ENCODE results near the gene MRPL53. TPM values are rescaled to one million over a fixed set of nuclear protein-coding genes. Genes with fewer than 3 reads are reported as not detected.

MRPL53 gene
- total RNA-seq, 1 experiment from 2014 or later, result 86.9 TPM

GRCh38 chr2:74439373-74439772 lies 33.1 kb downstream of the MRPL53 start:
- Histone ChIP-seq H4K20me1 (ENCODE audit: low read length) (peaks cover 26% of the 10 kb centered on the region), H3K4me1 (ENCODE audit: insufficient read depth, low read length) (peaks cover 33% of the 10 kb centered on the region), H3K9me2 (replicated peaks; ENCODE audit: low read length) (no peaks in the 10 kb centered on the region), H3K36me3 (ENCODE audit: low read depth, low read length) (peaks cover 11% of the 10 kb centered on the region; the same call in 1 of the 2 replicates), H2AFZ (ENCODE audit: low read length) (no peak overlapping the region), H3K27ac (ENCODE audit: low read length) (no peak overlapping the region), H3K4me3 (ENCODE audit: low read length) (peak overlapping the region; percentile 73), H3F3A (ENCODE audit: low read length, unreplicated experiment) (no peaks in the 10 kb centered on the region), H3K9ac (ENCODE audit: low read length) (peak overlapping the region; percentile 89), H3K79me2 (ENCODE audit: low read length) (peaks cover 74% of the 10 kb centered on the region), H3K27me3 (ENCODE audit: low read length) (no peaks in the 10 kb centered on the region), H3K9me3 (ENCODE audit: low read length) (no peaks in the 10 kb centered on the region), H3K4me2 (ENCODE audit: low read length) (peak overlapping the region; percentile 98)
- intact Hi-C loops (cut with micrococcal nuclease), result no loop called here
- DNase-seq (no peak), ATAC-seq (no peak)
- POLR2A ChIA-PET (ENCODE audit: unreplicated experiment), result no interaction called here
- BruUV-seq (replicated peaks), result no TSS peak
- CTCF ChIA-PET, result no interaction called here
- TF ChIP-seq EZH2phosphoT487 (IDR thresholded peaks at IDR 0.05; ENCODE audit: borderline replicate concordance, low read length) (no peak), EZH2 (IDR thresholded peaks at IDR 0.05; ENCODE audit: low read length, unreplicated experiment) (no peak), CTCF (conservative IDR thresholded peaks at IDR 0.05; ENCODE audit: low read depth, low read length) (no peak)

- no peak for DNase-seq
- TF ChIP-seq EZH2 (IDR thresholded peaks at IDR 0.05; ENCODE audit: low read length, unreplicated experiment) (no peak), CTCF (conservative IDR thresholded peaks at IDR 0.05; ENCODE audit: low read depth, low read length) (no peak), EZH2phosphoT487 (IDR thresholded peaks at IDR 0.05; ENCODE audit: borderline replicate concordance, low read length) (no peak)
- POLR2A ChIA-PET (ENCODE audit: unreplicated experiment), result no interaction called here
- H3K9ac ChIP-seq (ENCODE audit: low read length), result no peak overlapping the region
- no peaks in the 10 kb centered on the region for H3K9me2 ChIP-seq (replicated peaks; ENCODE audit: low read length)
- H3K79me2 ChIP-seq (ENCODE audit: low read length), result peaks cover 82% of the 10 kb centered on the region
- no peaks in the 10 kb centered on the region for H3F3A ChIP-seq (ENCODE audit: low read length, unreplicated experiment)
- H3K27ac ChIP-seq (ENCODE audit: low read length), result no peak overlapping the region
- CTCF ChIA-PET, result no interaction called here
- H3K4me1 ChIP-seq (ENCODE audit: insufficient read depth, low read length), result peaks cover 26% of the 10 kb centered on the region
- H3K36me3 ChIP-seq (ENCODE audit: low read depth, low read length), result peaks cover 11% of the 10 kb centered on the region; the same call in 1 of the 2 replicates
- no peak for ATAC-seq
- intact Hi-C loops (cut with micrococcal nuclease), result no loop called here
- no peak overlapping the region for H3K4me3 ChIP-seq (ENCODE audit: low read length)
- peak overlapping the region; percentile 98; the same call in 1 of the 2 replicates for H3K4me2 ChIP-seq (ENCODE audit: low read length)
- H3K9me3 ChIP-seq (ENCODE audit: low read length), result no peaks in the 10 kb centered on the region
- BruUV-seq (replicated peaks), result no TSS peak
- peaks cover 26% of the 10 kb centered on the region for H4K20me1 ChIP-seq (ENCODE audit: low read length)
- no peaks in the 10 kb centered on the region for H3K27me3 ChIP-seq (ENCODE audit: low read length)
- no peak overlapping the region for H2AFZ ChIP-seq (ENCODE audit: low read length)
Measured at GRCh38 chr2:74438248-74438647, 34.2 kb downstream of the MRPL53 start.

- ATAC-seq, result no peak
- CTCF ChIA-PET, result no interaction called here
- no peaks in the 10 kb centered on the region for H3K9me2 ChIP-seq (replicated peaks; ENCODE audit: low read length)
- no peak overlapping the region for H3K9ac ChIP-seq (ENCODE audit: low read length)
- H3K4me1 ChIP-seq (ENCODE audit: insufficient read depth, low read length), result peaks cover 21% of the 10 kb centered on the region
- H3K4me2 ChIP-seq (ENCODE audit: low read length), result no peak overlapping the region
- H3K27ac ChIP-seq (ENCODE audit: low read length), result no peak overlapping the region
- H3K27me3 ChIP-seq (ENCODE audit: low read length), result no peaks in the 10 kb centered on the region
- intact Hi-C loops (cut with micrococcal nuclease), result no loop called here
- peaks cover 30% of the 10 kb centered on the region for H4K20me1 ChIP-seq (ENCODE audit: low read length)
- no peak for TF ChIP-seq EZH2phosphoT487 (IDR thresholded peaks at IDR 0.05; ENCODE audit: borderline replicate concordance, low read length)
- no peak for TF ChIP-seq EZH2 (IDR thresholded peaks at IDR 0.05; ENCODE audit: low read length, unreplicated experiment)
- no peak for TF ChIP-seq CTCF (conservative IDR thresholded peaks at IDR 0.05; ENCODE audit: low read depth, low read length)
- POLR2A ChIA-PET (ENCODE audit: unreplicated experiment), result no interaction called here
- BruUV-seq (replicated peaks), result no TSS peak
- H2AFZ ChIP-seq (ENCODE audit: low read length), result no peak overlapping the region
- no peaks in the 10 kb centered on the region for H3K9me3 ChIP-seq (ENCODE audit: low read length)
- peaks cover 89% of the 10 kb centered on the region for H3K79me2 ChIP-seq (ENCODE audit: low read length)
- no peaks in the 10 kb centered on the region for H3F3A ChIP-seq (ENCODE audit: low read length, unreplicated experiment)
- no peak for DNase-seq
- peaks cover 16% of the 10 kb centered on the region; the same call in 1 of the 2 replicates for H3K36me3 ChIP-seq (ENCODE audit: low read depth, low read length)
- H3K4me3 ChIP-seq (ENCODE audit: low read length), result no peak overlapping the region
Measured at GRCh38 chr2:74436848-74437695, 35.4 kb downstream of the MRPL53 start.

Data from PC-3 (cell line).